Lower leg skin (tissue), 3 donors: ENCODE results near the gene MBD3L4.
"Not testable (repeated sequence)": the region's sequence is repeated elsewhere in the genome, so short reads cannot be mapped to it uniquely, and the experiment has no call there.

Experiments used
- CTCF ChIP-seq, 3 donors: fragments of 450-650 bp; IDR thresholded peaks; one replicate each; pipeline ENCODE4 v1.5.1; 2016; ENCODE audit warnings: antibody characterized with exemption in 3 of 3, mild to moderate bottlenecking in 3 of 3, moderate library complexity in 2 of 3
- POLR2A ChIP-seq, 2 donors: fragments of 450-650 bp; IDR thresholded peaks; one replicate each; pipeline ENCODE4 v1.6.1; 2016 to 2017; ENCODE audit warnings: antibody characterized with exemption in 2 of 2, mild to moderate bottlenecking in 1 of 2, moderate library complexity in 1 of 2

GRCh38 chr19:7054635-7055368 is 14.8 kb upstream of the MBD3L4 start:
- TF ChIP-seq POLR2A, CTCF (IDR thresholded peaks at IDR 0.05): not testable (repeated sequence)
